GM18858 (cell line): ENCODE data around the gene KIAA1217.
"Not testable (repeated sequence)": the region's sequence is repeated elsewhere in the genome, so short reads cannot be mapped to it uniquely, and the experiment has no call there.

Source experiments
- ATAC-seq: cut with Tn5 transposase; IDR thresholded peaks from one replicate; pipeline ENCODE4 v1.9.1; 2021; ENCODE audit not compliant: unreplicated experiment

Gene KIAA1217

GRCh38 chr10:24434961-24435360 lies 226.0 kb downstream of the KIAA1217 start:
- ATAC-seq: no peak

GRCh38 chr10:24435374-24435773 lies 226.4 kb downstream of the KIAA1217 start:
- no peak for ATAC-seq

GRCh38 chr10:24437302-24437701 lies 228.4 kb downstream of the KIAA1217 start:
- no peak for ATAC-seq

- ATAC-seq: no peak
Observed at GRCh38 chr10:24438800-24439199, 229.9 kb downstream of the KIAA1217 start.

- ATAC-seq: no peak
Observed at GRCh38 chr10:24439935-24440334, 231.0 kb downstream of the KIAA1217 start.

GRCh38 chr10:24440817-24441797 lies 232.2 kb downstream of the KIAA1217 start:
- no peak for ATAC-seq

- no peak for ATAC-seq
Observed at GRCh38 chr10:24442234-24442633, 233.3 kb downstream of the KIAA1217 start.

- not testable (repeated sequence) for ATAC-seq
Observed at GRCh38 chr10:24442641-24443174, 233.8 kb downstream of the KIAA1217 start.

GRCh38 chr10:24444337-24444736 lies 235.4 kb downstream of the KIAA1217 start:
- no peak for ATAC-seq

GRCh38 chr10:24445958-24446357 lies 237.0 kb downstream of the KIAA1217 start:
- not testable (repeated sequence) for ATAC-seq

- no peak for ATAC-seq
Observed at GRCh38 chr10:24446739-24447138, 237.8 kb downstream of the KIAA1217 start.

- no peak for ATAC-seq
Observed at GRCh38 chr10:24448351-24448999, 239.5 kb downstream of the KIAA1217 start.

GRCh38 chr10:24449321-24449740 lies 240.4 kb downstream of the KIAA1217 start:
- peak; percentile 94 for ATAC-seq

- ATAC-seq: no peak
Observed at GRCh38 chr10:24449769-24450310, 240.9 kb downstream of the KIAA1217 start.

- ATAC-seq: no peak
Observed at GRCh38 chr10:24451325-24451820, 242.4 kb downstream of the KIAA1217 start.

- ATAC-seq: no peak
Observed at GRCh38 chr10:24452030-24452429, 243.1 kb downstream of the KIAA1217 start.

- no peak for ATAC-seq
Observed at GRCh38 chr10:24453404-24453830, 244.5 kb downstream of the KIAA1217 start.

- no peak for ATAC-seq
Observed at GRCh38 chr10:24453973-24454372, 245.0 kb downstream of the KIAA1217 start.

- ATAC-seq: no peak
Observed at GRCh38 chr10:24455447-24455846, 246.5 kb downstream of the KIAA1217 start.

GRCh38 chr10:24456322-24456721 lies 247.4 kb downstream of the KIAA1217 start:
- ATAC-seq: no peak

- no peak for ATAC-seq
Observed at GRCh38 chr10:24457661-24458318, 248.9 kb downstream of the KIAA1217 start.
